Measurements from ENCODE around the gene SIRPA.

- TF ChIP-seq SIN3A (conservative IDR thresholded peaks at IDR 0.05 in 1 of 2, IDR thresholded peaks at IDR 0.05 in 1 of 2; ENCODE audit: low read depth in 1 of 2, low read length in 2 of 2) (no peak), CTCF (IDR thresholded peaks at IDR 0.05; ENCODE audit: control extremely low read depth in 1 of 3, insufficient read depth in 1 of 3, low read depth in 1 of 3, low read length in 3 of 3) (no peak), RFX5 (IDR thresholded peaks at IDR 0.05; ENCODE audit: borderline replicate concordance, low read depth, low read length) (no peak), RAD21 (IDR thresholded peaks at IDR 0.05 in 1 of 2, conservative IDR thresholded peaks at IDR 0.05 in 1 of 2; ENCODE audit: low read depth in 2 of 2, low read length in 2 of 2) (no peak), MAX (IDR thresholded peaks at IDR 0.05) (no peak)
Measured at GRCh38 chr20:1952737-1953530, 57.7 kb downstream of the SIRPA start.
